Peyer's patch (tissue), 4 donors: ENCODE data around the gene SNX27.

Source experiments
- CTCF ChIP-seq, 6 experiments: fragments of 450-650 bp in 4 of 6; fragments of 200-600 bp in 2 of 6; sonication (generic) in 1 of 6; IDR thresholded peaks; one replicate each; pipeline ENCODE4 v1.5.1; 2017 to 2019; ENCODE audit warnings: antibody characterized with exemption in 6 of 6, mild to moderate bottlenecking in 3 of 6, moderate library complexity in 1 of 6
- POLR2A ChIP-seq, 2 donors: fragments of 450-650 bp; IDR thresholded peaks; one replicate each; pipeline ENCODE4 v1.5.1; 2017; ENCODE audit warnings: antibody characterized with exemption in 2 of 2, mild to moderate bottlenecking in 2 of 2, moderate library complexity in 2 of 2

- TF ChIP-seq POLR2A (IDR thresholded peaks at IDR 0.05) (no peak), CTCF (IDR thresholded peaks at IDR 0.05) (no peak)
Observed at GRCh38 chr1:151629278-151629677, 17.4 kb downstream of the SNX27 start.
